ENCODE data around the gene DAPK2.

DAPK2 gene

GRCh38 chr15:64038878-64039610 lies 7.2 kb downstream of the DAPK2 start:
- H3K27ac ChIP-seq: no peak overlapping the region
- TF ChIP-seq CTCF (conservative IDR thresholded peaks at IDR 0.05) (no peak), ZFX (IDR thresholded peaks at IDR 0.05) (no peak)

DNA sequence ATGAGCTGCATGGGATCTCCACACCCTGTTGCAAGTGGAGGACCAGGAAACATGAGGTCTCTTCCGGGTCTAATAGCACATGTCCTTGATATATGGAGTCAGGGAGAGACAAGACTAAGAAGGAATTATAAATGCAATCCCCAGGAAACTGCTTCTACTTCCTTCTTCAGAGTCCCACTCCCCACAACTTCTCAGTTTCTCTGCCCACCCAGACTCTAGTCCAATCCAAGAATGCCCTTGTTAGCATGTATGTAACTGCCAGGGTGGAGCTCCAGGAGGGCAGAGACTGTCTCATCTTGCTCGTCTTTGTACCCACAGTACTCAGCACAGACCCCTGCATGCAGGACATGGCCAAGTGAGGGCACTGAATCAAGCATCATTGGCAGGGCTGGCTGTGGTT lies 8.3 kb downstream of the DAPK2 start:
- H3K27ac ChIP-seq: no peak overlapping the region
- no peak for TF ChIP-seq ZFX (IDR thresholded peaks at IDR 0.05)
- TF ChIP-seq CTCF (conservative IDR thresholded peaks at IDR 0.05): no peak

GRCh38 chr15:64037116-64037515 lies 9.2 kb downstream of the DAPK2 start:
- TF ChIP-seq ZFX (IDR thresholded peaks at IDR 0.05): no peak
- TF ChIP-seq CTCF (conservative IDR thresholded peaks at IDR 0.05): no peak
- H3K27ac ChIP-seq: no peak overlapping the region

DNA sequence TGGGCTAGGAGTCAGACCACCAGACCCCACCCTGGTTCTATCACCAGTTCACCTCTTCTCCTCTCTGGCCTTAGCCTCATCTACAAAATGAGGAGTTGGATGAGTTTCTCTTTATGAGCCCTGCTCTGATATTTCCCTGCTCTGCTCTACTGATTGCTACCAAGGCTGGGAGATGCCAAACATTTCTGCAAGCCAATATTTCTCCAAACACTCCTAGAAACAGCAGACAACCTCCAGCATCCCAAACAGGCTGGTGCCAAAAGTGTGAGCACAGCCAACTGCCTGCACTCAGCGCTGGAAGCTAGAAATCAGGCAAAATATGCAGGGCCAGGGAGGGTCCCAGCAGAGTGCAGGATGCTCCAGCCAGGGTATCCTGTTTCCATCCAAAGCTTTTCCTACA lies 10.8 kb downstream of the DAPK2 start:
- no peak overlapping the region for H3K27ac ChIP-seq
- TF ChIP-seq ZFX (IDR thresholded peaks at IDR 0.05): no peak
- TF ChIP-seq CTCF (conservative IDR thresholded peaks at IDR 0.05): no peak

- H3K27ac ChIP-seq: no peak overlapping the region
Observed at GRCh38 chr15:64034519-64034918, 11.8 kb downstream of the DAPK2 start.

GRCh38 chr15:64032329-64032728 lies 14.0 kb downstream of the DAPK2 start:
- TF ChIP-seq ZFX (IDR thresholded peaks at IDR 0.05) (no peak), CTCF (conservative IDR thresholded peaks at IDR 0.05) (no peak)
- H3K27ac ChIP-seq: no peak overlapping the region

More at GRCh38 chr15:64034519-64034918, 11.8 kb downstream of the DAPK2 start:
- TF ChIP-seq CTCF (conservative IDR thresholded peaks at IDR 0.05) (no peak), ZFX (IDR thresholded peaks at IDR 0.05) (no peak)

GRCh38 chr15:64030123-64030522 lies 16.2 kb downstream of the DAPK2 start:
- TF ChIP-seq CTCF (conservative IDR thresholded peaks at IDR 0.05) (no peak), ZFX (IDR thresholded peaks at IDR 0.05) (no peak)

More at GRCh38 chr15:64030123-64030522, 16.2 kb downstream of the DAPK2 start:
- H3K27ac ChIP-seq: no peak overlapping the region

Measured in C4-2B (cell line).